K562 (cell line): Measurements from ENCODE around the gene PTPRE. TPM values are rescaled to one million over a fixed set of nuclear protein-coding genes. Genes with fewer than 3 reads are reported as not detected.

Source experiments
- ATAC-seq: fragments of 200-7000 bp; cut with Tn5 transposase; 3 replicates; pipeline ENCODE4 v1.9.1; 2020; ENCODE audit warnings: moderate library complexity
- BruUV-seq: library from RNA; stranded (reverse); fragments of 400-500 nt; replicated peaks from 2 replicates; lab custom pipeline; 2021; lab: Mats Ljungman, UMichigan
- CTCF ChIA-PET: fragments of 300-600 bp; formaldehyde crosslinking; extraction: SDS; loops from one replicate; lab custom pipeline; 2021; ENCODE audit warnings: low intra/inter-chr PET ratio; lab: Yijun Ruan, JAX
- POLR2A ChIA-PET: fragments of 300-600, 350-650 bp; sonication (Branson Sonifier 250); formaldehyde crosslinking; extraction: SDS; loops from one replicate; lab custom pipeline; 2021; ENCODE audit warnings: antibody characterized with exemption, inconsistent platforms; lab: Yijun Ruan, JAX
- DNase-seq, 4 experiments: peaks; one replicate each; pipeline versions ENCODE4 v3.0.0 to v3.0.0-alpha.2; 2011 to 2018; ENCODE audit warnings: low spot score in 3 of 4, mixed read lengths in 3 of 4; ENCODE audit errors: extremely low read depth in 1 of 4
- FAIRE-seq: peaks from 2 replicates; lab custom pipeline; 2011; peaks lifted over from hg19 to GRCh38; lab: Jason Lieb, UNC
- H2AFZ ChIP-seq: 2 replicates; pipeline ENCODE4 v1.6.0; 2011; ENCODE audit warnings: low read depth, low read length, control low read depth, inconsistent platforms
- H3K27ac ChIP-seq: fragments of 200-600 bp; 3 replicates; pipeline ENCODE4 v1.8.0; 2011; ENCODE audit warnings: low read depth, mild to moderate bottlenecking, control low read depth, inconsistent platforms, low read length, moderate library complexity, mixed read lengths; ENCODE audit errors: extremely low read depth
- H3K27me3 ChIP-seq, 2 experiments: fragments of 300-600 bp in 1 of 2; 2 replicates in 1 of 2; 3 replicates in 1 of 2; pipeline versions ENCODE4 v1.6.0 to v1.8.0; 2011; ENCODE audit warnings: inconsistent platforms in 2 of 2, low read length in 2 of 2, mild to moderate bottlenecking in 1 of 2, mixed read lengths in 1 of 2, moderate library complexity in 1 of 2; ENCODE audit not compliant: control insufficient read depth in 2 of 2, insufficient read depth in 2 of 2
- H3K36me3 ChIP-seq: fragments of 300-600 bp; 3 replicates; pipeline ENCODE4 v1.8.0; 2011; ENCODE audit warnings: mild to moderate bottlenecking, low read length, inconsistent platforms; ENCODE audit not compliant: control insufficient read depth, insufficient read depth
- H3K4me1 ChIP-seq, 2 experiments: fragments of 200-600 bp in 1 of 2; replicated peaks in 1 of 2; 2 replicates in 1 of 2; 3 replicates in 1 of 2; pipeline versions ENCODE4 v1.5.1 to v1.8.0; 2011; ENCODE audit warnings: inconsistent platforms in 2 of 2, low read length in 2 of 2, mild to moderate bottlenecking in 1 of 2, mixed read lengths in 1 of 2, moderate library complexity in 1 of 2; ENCODE audit not compliant: control insufficient read depth in 2 of 2, insufficient read depth in 2 of 2
- H3K4me2 ChIP-seq: 2 replicates; pipeline ENCODE4 v1.6.1; 2011; ENCODE audit warnings: low read length, control low read depth, inconsistent platforms, mixed read lengths; ENCODE audit not compliant: insufficient read depth
- H3K4me3 ChIP-seq: fragments of 200-600 bp; sonication (generic), shearing (Covaris generic); 2 replicates; pipeline ENCODE4 v1.5.1; 2016; ENCODE audit warnings: control low read depth, inconsistent platforms
- H3K79me2 ChIP-seq: fragments of 200-600 bp; 3 replicates; pipeline ENCODE4 v1.8.0; 2011; ENCODE audit warnings: low read length, inconsistent platforms; ENCODE audit not compliant: control insufficient read depth, insufficient read depth
- H3K9ac ChIP-seq, 2 experiments: 2 replicates each; pipeline versions ENCODE4 v1.6.0 to v1.6.1; 2011; ENCODE audit warnings: low read depth in 2 of 2, low read length in 2 of 2, control low read depth in 1 of 2, inconsistent platforms in 1 of 2, mild to moderate bottlenecking in 1 of 2, mixed read lengths in 1 of 2; ENCODE audit not compliant: insufficient read depth in 1 of 2
- H3K9me1 ChIP-seq: one replicate; pipeline ENCODE4 v1.6.0; 2011; ENCODE audit warnings: inconsistent platforms, mild to moderate bottlenecking, low read length, moderate library complexity; ENCODE audit not compliant: control insufficient read depth, insufficient read depth
- H3K9me3 ChIP-seq: replicated peaks from 2 replicates; pipeline ENCODE4 v1.5.1; 2011; ENCODE audit warnings: low read depth, low read length, inconsistent platforms; ENCODE audit not compliant: control insufficient read depth, insufficient read depth
- H4K20me1 ChIP-seq: replicated peaks from 2 replicates; pipeline ENCODE4 v1.6.1; 2011; ENCODE audit warnings: low read length, inconsistent platforms, mixed read lengths; ENCODE audit not compliant: control insufficient read depth, insufficient read depth
- AFF4 ChIP-seq: sonication (generic); formaldehyde crosslinking; IDR thresholded peaks from 2 replicates; pipeline ENCODE4 v1.8.0; 2023; ENCODE audit warnings: mild to moderate bottlenecking, missing genetic modification reagents
- ATF4 ChIP-seq: fragments of 450-650 bp; formaldehyde crosslinking; IDR thresholded peaks from 2 replicates; pipeline ENCODE4 v1.4.0; 2022; ENCODE audit warnings: mild to moderate bottlenecking, moderate library complexity
- CEBPB ChIP-seq: fragments of 450-650 bp; IDR thresholded peaks from 2 replicates; pipeline ENCODE4 v1.6.1; 2016; ENCODE audit warnings: missing genetic modification characterization, missing compliant biosample characterization
- DACH1 ChIP-seq: fragments of 450-650 bp; IDR thresholded peaks from 2 replicates; pipeline ENCODE4 v1.6.1; 2018; ENCODE audit not compliant: partially characterized antibody
- DLX4 ChIP-seq: fragments of 250-450 bp; sonication (Bioruptor Pico); IDR thresholded peaks from 2 replicates; pipeline ENCODE4 v1.6.1; 2021; ENCODE audit warnings: mild to moderate bottlenecking
- EZH2 ChIP-seq: IDR thresholded peaks from 2 replicates; pipeline ENCODE4 v1.6.1; 2012; ENCODE audit warnings: low read depth, mild to moderate bottlenecking, inconsistent platforms, low read length, borderline replicate concordance
- GABPB2 ChIP-seq: fragments of 250-450 bp; sonication (Bioruptor Pico); conservative IDR thresholded peaks from 2 replicates; pipeline ENCODE4 v1.5.1; 2021; ENCODE audit warnings: mild to moderate bottlenecking
- HMBOX1 ChIP-seq: sonication (generic); IDR thresholded peaks from 2 replicates; pipeline ENCODE4 v1.6.1; 2016
- RBM17 ChIP-seq: fragments of 200-400 bp; formaldehyde crosslinking; IDR thresholded peaks from 2 replicates; pipeline ENCODE4 v1.6.1; 2017; ENCODE audit warnings: low read depth, mild to moderate bottlenecking, low read length, borderline replicate concordance
- RNF219 ChIP-seq: fragments of 250-450 bp; sonication (Bioruptor Pico); IDR thresholded peaks from 2 replicates; pipeline ENCODE4 v1.5.0; 2022; ENCODE audit warnings: mild to moderate bottlenecking
- SREBF1 ChIP-seq: fragments of 150-350 bp; IDR thresholded peaks from 2 replicates; pipeline ENCODE4 v1.6.1; 2014; ENCODE audit warnings: antibody characterized with exemption, low read depth, low read length, borderline replicate concordance
- ZKSCAN8 ChIP-seq: fragments of 200-800 bp; sonication (Bioruptor generic); IDR thresholded peaks from 2 replicates; pipeline ENCODE4 v1.6.1; 2016; ENCODE audit warnings: missing genetic modification characterization, missing compliant biosample characterization
- ZNF589 ChIP-seq: fragments of 200-800 bp; sonication (Bioruptor generic); IDR thresholded peaks from 2 replicates; pipeline ENCODE4 v1.6.1; 2016; ENCODE audit warnings: low read depth, missing genetic modification characterization, missing compliant biosample characterization
- WGBS: fragments of 100-300 bp; shearing (Covaris generic); methylation state at CpG from one replicate; pipeline ENCODE4 v1.1.6; 2016; ENCODE audit warnings: low coverage, mixed read lengths; ENCODE audit not compliant: insufficient coverage; ENCODE audit errors: missing lambda C conversion rate; 5-methylcytosine and 5-hydroxymethylcytosine counted together
- in situ Hi-C: fragments of 300-500 bp; cut with MboI; formaldehyde crosslinking; loops from 4 replicates; pipeline ENCODE4 v1.15.0; 2018; ENCODE audit warnings: inconsistent platforms, mixed read lengths
- intact Hi-C: fragments of 100-400 bp; cut with micrococcal nuclease; formaldehyde crosslinking; loops from 2 replicates; pipeline ENCODE4 v1.14.2; 2022
- polyA plus RNA-seq, 8 experiments: library from polyadenylated mRNA; depleted of rRNA in 4 of 8; stranded (reverse) in 5 of 8; unstranded in 3 of 8; fragments of >200 nt; fragmentation: Nextera tagmentation in 2 of 8; fragmentation: Illumina TruSeq in 1 of 8; extraction: Ambion mirVana in 2 of 8; extraction: Trizol in 1 of 8; gene quantifications; 2 replicates each; pipeline versions ENCODE4 v1.2.1 to v1.2.3, GENCODE V29; 2011 to 2014; ENCODE audit warnings: inconsistent platforms in 1 of 8, missing spikeins in 1 of 8
- total RNA-seq, 7 experiments: library from RNA; depleted of rRNA in 6 of 7; stranded (reverse); fragments of >200 nt in 6 of 7; fragmentation: Illumina TruSeq in 2 of 7; extraction: Trizol in 2 of 7; gene quantifications; 2 replicates each; pipeline versions ENCODE4 v1.2.1 to v1.2.3, GENCODE V29; 2011 to 2021; ENCODE audit warnings: low replicate concordance in 1 of 7

PTPRE gene
- total and polyA plus RNA-seq, 9 of the 15 experiments (the other 6 are each of a cell fraction or from before 2014, with no cell fraction given), result 0.01 to 0.13 (median 0.04) TPM; not detected in 4

- H3K27ac ChIP-seq, result no peak overlapping the region
- 0% methylated on average over 7 of the region's 13 CpGs for WGBS
- no TSS peak for BruUV-seq
- CTCF ChIA-PET, result no interaction called here
- H3K4me3 ChIP-seq, result no peak overlapping the region
- no peaks in the 10 kb centered on the region; the same call in 1 of the 2 replicates for H4K20me1 ChIP-seq
- no peaks in the 10 kb centered on the region for H3K9me1 ChIP-seq
- H3K36me3 ChIP-seq, result no peaks in the 10 kb centered on the region
- no peak overlapping the region for H3K4me2 ChIP-seq
- no peak for TF ChIP-seq EZH2
- TF ChIP-seq ZKSCAN8 (CRISPR knock-in tag), result no peak
- no peak for TF ChIP-seq ZNF589
- no peak for TF ChIP-seq SREBF1
- no peak for TF ChIP-seq DLX4
- TF ChIP-seq RNF219, result no peak
- no peak for TF ChIP-seq GABPB2
- no peak for TF ChIP-seq AFF4
- TF ChIP-seq RBM17, result no peak
- no peak for TF ChIP-seq HMBOX1
- TF ChIP-seq ATF4 (CRISPR knock-in tag), result no peak
- no peak for TF ChIP-seq DACH1
- TF ChIP-seq CEBPB (tag), result no peak
- no peak for ATAC-seq
- DNase-seq, result no peak
- H3K79me2 ChIP-seq, result no peaks in the 10 kb centered on the region
- in situ Hi-C loops, result no loop called here
- no peaks in the 10 kb centered on the region for H3K9me3 ChIP-seq
- intact Hi-C loops, result loop anchor here (10.0 kb wide), 2 partner anchors 47 to 303 kb away; no protein-coding TSS in a partner anchor
- H2AFZ ChIP-seq, result no peak overlapping the region
- POLR2A ChIA-PET, result no interaction called here
- FAIRE-seq, result no peak
- no peaks in the 10 kb centered on the region for H3K4me1 ChIP-seq
- H3K9ac ChIP-seq, result no peak overlapping the region
- H3K27me3 ChIP-seq, result peaks cover 2 to 31% of the 10 kb centered on the region in 2 experiments; a peak in 3 of 5 replicates
Measured at GRCh38 chr10:128018236-128018635, 111.3 kb downstream of the PTPRE start.
